ENCODE results near the gene FEM1B.

FEM1B gene

DNA sequence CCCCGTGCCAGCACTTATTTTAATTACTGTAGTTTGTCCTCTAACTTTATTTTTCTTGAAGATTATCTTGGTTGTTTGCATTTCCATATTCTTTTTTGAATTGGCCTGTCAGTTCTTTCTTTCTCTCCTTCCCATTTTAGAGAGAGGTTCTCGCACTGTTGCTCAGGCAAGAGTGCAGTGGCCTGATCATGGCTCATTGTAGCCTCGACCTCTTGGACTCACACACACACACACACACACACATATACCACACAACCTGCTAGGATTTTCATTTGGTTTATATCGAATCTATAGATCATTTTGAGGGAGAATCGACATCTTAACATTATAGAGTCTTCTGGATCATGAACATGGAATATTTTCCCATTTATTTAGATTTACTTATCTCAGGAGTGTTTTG is 8.7 kb downstream of the FEM1B start:
- no peak for DNase-seq

DNA sequence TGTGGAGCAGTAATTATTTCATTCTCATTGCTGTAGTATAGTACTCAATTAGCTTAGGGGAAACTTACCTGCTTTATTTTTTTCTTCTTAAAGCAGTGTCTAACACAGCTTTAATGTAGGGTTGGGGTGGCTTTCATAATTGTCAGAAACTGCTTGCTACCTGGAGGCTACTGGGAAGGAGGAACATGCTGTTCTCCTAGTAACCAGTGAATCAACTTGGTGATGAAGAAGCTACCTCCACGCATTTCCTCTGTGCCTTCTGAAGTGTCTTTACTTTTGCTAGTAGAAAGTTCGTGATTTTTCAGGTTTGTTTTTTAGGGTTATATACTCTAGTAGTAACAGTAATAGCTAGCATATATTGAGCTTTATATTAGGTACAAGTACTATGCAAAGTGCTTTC is 11.5 kb downstream of the FEM1B start:
- DNase-seq, result no peak

GRCh38 chr15:68289621-68290352 is 12.2 kb downstream of the FEM1B start:
- no peak for DNase-seq

- DNase-seq, result no peak
These were observed 13.2 kb downstream of the FEM1B start for GRCh38 chr15:68290715-68291114.

DNA sequence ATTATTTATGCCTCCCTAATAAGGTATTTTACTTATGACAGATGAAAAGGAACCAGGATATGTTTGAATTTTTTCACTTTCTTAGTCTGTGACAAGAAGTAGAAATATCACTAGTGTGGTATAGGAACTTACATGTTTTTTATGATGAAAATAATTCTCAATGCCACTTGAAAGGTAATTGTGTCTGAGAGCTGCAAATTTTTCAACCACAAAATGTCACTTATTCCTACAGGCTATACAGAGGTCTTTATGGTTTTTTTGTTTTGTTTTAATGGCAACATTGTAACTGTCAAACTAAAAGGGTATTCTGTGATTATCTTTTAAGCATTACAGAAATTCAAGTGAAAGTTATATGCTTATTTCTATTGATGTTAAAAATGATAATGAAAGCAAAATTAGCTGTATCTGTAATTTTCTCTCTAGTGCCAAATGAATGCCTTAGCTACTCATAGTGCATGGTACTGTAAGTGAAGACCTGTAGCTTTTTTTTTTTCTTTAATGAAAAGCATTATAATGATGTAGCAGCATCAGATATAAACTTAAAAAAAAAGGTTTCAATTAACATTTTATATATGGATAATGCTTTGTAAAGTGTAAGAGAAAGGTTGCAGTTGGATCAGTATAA is 14.7 kb downstream of the FEM1B start:
- DNase-seq, result no peak

GRCh38 chr15:68292967-68293366 is 15.4 kb downstream of the FEM1B start:
- no peak for DNase-seq

DNA sequence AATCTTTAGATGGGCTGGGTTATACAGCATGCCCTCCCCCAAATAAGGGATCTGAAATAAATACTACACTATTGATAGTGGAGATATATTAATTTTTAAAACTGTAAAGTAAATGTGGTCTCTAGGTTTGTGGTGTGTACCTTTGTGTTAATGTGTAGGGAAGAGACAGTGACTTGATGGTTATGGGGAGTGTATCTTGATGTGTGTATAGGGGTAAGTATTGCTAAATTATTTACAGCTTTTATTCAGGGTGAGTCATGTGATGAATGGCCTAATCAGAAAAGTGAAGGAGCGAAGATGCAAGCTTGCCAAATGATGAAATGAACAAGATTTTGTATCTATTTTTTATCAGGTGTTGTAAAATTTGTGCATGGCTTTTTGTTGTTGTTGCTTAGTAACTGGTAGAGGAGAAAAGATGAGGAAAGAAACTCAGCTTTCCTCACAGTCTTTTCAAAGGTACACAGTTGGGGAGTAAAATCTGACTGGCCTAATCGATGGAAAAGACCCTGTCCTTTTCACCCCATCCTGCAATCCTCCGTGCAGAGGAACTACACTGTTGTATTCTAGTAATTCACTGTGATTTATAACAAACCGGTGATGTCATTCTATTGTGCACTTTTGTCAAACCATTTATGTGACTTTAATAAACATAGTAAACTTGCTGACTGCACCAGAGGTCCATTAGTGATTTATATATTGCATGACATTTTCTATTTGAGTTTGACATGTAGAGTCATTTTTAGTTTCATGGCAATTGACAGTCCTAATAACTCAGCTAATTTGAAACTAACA is 17.7 kb downstream of the FEM1B start:
- no peak for DNase-seq

DNA sequence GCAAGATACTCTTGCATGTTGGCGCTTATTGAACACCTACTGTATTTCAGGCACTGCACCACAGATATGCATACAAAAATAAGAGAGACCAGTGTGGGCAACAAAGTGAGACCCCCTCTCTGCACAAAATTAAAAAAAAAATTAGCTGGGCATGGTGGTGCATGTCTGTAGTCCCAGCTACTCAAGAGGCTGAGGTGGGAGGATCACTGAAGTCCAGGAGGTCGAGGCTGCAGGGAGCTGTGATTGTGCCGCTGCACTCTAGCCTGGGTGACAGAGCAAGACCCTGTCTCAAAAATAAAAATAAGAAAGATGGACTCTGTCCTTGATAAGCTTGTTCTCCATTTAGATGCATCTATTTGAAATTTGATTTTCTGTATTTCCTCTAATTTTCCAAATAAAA is 20.8 kb downstream of the FEM1B start:
- DNase-seq, result no peak

- peak; percentile 42 for DNase-seq
These were observed 21.4 kb downstream of the FEM1B start for GRCh38 chr15:68298882-68299381.

- no peak for DNase-seq
These were observed 21.9 kb downstream of the FEM1B start for GRCh38 chr15:68299436-68299835.

DNA sequence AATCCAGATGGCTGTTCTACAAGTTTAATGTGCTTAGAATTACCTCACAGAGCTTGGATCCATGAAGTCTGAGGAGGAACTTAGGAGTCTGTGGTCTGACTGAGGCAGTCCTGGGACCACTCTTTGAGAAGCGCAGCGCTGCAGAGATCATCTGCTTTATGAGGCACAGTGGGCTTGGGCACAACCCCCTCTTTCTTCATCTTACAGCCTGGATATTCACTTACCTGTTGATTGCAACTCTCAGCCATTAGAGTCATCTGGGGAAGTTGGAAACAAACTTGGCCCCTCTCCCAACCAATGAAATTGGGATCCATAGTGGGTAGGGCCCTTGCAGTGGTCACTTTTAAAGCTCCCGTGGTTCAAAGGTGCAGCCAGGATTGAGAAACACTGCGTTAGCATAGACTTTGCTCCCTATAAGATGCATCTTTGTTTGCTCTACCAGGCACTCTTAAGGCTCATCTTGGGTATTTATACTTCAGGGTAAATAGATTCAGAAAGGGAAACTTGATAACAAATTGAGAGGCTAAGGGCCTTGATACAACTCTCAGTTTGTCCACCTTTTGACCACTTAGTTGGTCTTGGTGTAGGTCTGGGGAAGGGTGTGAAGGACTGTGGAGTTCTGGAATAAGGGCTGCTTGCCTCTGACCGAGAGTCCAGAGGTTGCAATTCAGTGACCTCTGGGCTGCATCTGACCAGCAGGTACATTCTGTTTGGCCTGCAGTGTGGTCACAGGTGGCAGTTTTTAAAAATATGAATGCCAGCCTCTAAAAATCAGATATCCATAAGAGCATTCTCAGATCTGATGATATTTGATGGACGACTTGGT is 22.8 kb downstream of the FEM1B start:
- DNase-seq, result no peak

DNA sequence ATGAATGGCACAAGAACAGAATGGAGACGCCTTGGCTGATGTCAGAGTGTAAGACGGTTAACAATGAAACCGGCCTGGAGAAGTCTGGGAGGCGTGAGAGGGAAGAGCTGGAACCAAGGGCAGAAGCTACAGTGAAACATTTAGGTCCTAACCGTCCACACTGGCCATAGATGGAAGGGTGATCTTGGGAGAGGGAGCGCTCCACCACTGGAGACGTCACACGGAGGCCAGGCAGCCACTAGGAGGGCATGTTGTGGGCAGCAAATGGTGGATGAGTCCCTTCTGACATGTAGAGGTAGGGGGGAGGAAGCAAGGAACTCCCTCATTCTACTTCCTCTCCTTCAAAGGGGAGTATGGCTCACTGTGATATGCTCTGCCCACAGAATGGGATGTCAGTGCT is 23.8 kb downstream of the FEM1B start:
- no peak for DNase-seq

DNA sequence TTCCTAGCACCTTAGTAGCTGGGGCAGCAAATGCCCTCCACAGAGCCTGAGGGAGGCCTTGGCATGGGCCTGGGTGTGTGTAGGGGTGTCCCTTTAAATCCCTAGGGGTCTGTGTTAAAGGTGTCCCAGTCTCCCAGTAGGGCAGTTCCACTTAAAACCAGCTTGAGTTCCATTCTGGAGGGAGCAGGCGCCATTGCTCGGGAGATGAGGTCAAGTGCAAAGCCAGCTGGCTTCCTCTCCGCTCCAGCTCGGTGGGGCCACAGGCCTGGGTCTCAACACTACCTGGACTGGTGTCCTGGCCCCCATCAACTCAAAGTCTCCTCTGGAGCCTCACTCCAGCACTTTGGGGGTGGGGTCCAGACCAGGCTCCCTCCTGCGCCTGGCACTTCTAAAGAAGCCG is 25.2 kb downstream of the FEM1B start:
- DNase-seq, result no peak

DNA sequence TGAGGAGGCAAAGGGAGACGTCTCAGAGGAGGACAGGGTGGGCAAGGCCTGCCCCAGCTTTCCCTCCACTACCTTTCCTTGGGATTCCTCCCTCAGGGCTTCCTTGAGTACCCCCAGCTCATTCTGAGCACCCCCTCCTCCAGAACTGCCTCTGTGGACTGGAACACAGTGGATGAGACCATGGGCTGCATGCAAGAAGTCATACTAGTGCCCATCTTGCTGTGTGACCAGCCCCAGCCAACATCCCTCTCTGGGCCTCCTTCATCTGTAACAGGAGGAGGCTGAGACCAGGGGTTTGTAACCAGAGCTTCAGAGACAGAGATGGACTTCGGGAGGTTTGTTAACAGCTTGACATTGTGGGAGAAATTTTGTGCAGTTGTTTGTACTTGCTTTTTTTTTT is 25.6 kb downstream of the FEM1B start:
- no peak for DNase-seq

DNA sequence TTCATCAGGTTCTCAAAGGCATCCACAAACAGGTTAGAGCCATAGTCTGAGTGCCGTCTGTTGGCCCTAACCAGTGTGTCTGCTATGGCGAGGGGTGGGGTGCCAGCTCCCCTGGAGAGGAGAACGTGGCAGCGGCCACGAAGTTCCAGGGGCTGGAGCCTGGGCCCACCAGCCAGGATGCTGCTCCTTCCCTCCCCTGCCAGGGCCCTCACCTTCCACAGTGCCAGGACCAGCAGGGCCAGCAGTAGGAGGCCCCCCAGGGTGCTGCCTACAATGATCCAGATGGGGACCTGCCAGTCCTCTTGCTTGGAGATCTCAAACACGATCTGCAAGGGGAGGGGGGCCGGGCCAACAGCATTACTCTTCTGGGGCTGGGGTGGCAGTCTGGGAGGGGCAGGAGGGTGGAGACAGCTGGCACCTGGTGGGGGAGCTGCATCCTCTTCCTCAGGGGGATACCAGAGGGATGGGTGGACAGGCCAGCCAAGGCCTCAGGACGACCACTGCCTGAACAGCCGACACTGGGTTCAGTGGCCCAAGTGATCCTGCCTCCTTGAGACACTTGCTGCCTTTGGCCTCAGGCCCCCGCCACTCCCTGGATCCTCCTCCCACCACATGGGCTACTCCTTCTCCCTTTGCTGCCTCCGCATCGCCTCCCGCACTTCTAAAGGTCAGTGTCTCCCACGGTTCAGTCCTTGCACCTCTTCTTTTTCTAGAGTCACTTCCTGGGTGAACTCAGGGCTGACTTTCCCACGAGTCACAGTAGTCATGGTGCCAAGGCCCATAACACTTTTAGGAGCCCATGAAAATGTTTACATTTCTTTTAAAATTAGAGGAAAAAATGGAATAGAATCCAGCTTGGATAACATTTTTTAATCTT is 26.3 kb downstream of the FEM1B start:
- no peak for DNase-seq

DNA sequence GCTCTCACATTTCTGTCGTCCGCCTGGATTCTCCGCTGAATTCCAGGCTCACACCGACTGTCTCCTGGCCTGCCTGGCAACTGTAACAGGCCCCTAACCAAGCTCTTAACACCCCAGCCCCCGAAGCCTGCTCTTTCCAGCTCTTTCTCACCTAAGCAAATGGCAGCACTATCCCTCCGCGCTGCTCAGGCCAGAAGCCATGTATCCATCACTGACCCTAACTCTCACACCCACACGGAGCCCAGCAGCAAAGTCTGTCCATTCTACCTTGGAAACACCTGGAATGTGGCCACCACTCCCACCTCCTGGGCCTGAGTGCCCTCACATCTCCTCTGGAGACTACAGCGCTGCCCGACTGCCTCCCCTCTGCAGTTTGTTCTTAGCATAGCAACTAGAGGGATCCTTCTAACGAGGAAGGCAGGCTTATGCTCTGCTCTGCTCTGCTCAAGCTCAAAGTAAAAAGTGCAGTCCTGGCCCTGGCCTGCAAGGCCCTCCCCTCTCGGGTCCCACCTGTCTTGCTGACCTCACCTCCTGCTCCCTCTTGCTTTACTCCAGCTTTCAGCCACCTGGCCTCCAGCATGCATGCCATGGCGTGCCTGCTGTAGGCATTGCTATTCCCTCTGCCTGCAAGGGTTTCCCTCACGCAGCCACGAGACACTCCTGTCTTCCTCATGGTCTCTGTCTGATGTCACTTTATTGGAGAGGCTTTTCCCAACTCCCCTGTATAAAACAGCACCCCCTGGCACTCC is 27.2 kb downstream of the FEM1B start:
- DNase-seq, result no peak

- no peak for DNase-seq
These were observed 27.9 kb downstream of the FEM1B start for GRCh38 chr15:68305420-68305871.

DNA sequence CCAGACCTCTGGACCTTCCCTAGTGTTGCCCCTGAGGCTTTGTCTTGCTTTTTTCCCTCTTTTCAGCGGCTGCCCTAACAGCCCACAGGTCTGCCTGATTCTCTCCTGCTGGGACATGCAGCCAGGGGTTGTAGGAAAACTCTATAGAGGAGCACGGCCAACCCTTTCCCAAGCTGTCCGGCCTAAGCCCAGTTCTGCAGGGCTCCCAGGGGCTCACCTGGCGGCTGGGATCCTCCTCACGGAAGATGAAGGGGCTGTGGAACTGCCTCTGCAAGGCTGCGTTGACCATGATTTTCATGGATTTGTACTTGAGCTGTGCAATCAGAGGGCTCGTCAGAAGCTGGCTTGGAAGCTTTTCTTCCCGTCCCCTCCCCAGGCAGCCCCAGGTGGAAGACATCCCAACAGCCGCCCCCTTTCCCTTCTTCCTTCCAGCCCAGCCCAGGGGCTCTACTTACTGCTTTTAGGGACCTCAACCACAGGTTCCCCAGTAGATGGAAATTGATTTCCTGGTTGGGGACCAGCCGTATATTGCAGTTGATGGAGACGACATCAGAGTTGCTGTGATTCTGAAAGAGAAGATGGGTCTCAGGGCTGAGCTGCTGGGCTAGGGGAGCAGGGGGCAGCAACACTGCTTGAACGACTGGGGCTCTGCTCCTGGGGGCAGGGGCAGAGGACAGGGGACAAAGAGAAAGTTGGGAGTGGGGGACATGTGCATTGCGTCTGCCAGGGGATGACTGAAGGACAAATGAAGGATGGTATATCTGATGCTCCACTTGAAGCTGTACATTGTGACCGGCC is 29.8 kb downstream of the FEM1B start:
- no peak for DNase-seq

DNA sequence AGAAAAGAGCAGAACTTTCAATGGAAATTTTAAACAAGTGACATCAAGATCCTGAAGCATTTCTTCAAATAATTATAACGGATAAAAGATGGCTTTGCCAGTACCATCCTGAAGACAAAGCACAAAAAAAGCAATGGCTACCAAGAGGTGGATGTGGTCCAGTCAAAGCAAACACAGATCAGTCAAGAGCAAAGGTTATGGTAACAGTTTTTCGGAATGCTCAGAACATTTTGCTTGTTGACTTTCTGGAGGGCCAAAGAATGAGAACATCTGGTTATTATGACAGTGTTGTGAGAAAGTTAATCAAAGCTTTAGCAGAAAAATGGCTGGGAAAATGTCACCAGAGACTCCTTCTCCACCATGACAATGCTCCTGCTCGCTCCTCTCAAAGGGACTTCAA is 31.5 kb downstream of the FEM1B start:
- no peak for DNase-seq

DNA sequence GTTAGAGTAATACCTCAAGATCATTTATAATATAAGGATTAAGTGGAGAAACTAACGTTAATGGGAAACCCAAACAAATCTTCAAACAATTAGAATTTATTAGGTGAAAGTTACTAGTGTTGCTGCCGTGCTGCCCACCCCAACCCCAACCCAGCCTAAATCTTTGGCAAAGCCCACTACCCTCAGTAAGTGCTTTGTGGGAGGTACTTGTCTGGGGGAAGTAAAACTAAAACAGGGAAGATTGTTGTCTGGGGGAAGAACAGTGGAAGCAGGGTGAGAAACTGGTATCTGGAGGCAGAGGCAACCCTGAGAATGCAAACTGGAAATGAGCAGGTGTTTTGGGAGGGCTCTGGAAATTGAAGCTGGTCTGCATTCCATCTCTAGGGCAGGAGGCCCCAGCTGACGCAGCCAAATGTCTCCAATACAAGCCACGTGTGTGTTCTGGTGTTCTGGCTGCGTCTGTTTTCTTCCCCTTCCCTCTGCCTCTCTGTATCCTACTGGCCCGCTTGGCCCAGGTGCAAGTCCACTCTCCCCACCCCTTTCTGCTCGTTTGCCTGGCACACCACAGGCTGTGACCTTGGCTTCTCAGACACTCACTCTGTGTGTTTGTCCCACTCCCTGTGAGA is 32.7 kb downstream of the FEM1B start:
- DNase-seq, result no peak

Measured in CD4-positive, alpha-beta T cell treated with Interleukin-12 subunit alpha and Interleukin-12 subunit beta, for 1 hour (primary cell).